Astrocyte (in vitro differentiated cells and primary cell): ENCODE measurements around the gene RAP1GAP.

Experiments
- EZH2 ChIP-seq: IDR thresholded peaks from 2 replicates; pipeline ENCODE4 v1.6.1; 2012; ENCODE audit warnings: mild to moderate bottlenecking, low read length, inconsistent platforms; ENCODE audit not compliant: insufficient read depth
- TF ChIP-seq, protein P1 (sequence below): IDR thresholded peaks from 2 replicates; pipeline ENCODE4 v1.5.1; 2011; ENCODE audit warnings: low read depth, mild to moderate bottlenecking, inconsistent platforms, low read length, moderate library complexity; ENCODE audit not compliant: insufficient read depth

DNA sequence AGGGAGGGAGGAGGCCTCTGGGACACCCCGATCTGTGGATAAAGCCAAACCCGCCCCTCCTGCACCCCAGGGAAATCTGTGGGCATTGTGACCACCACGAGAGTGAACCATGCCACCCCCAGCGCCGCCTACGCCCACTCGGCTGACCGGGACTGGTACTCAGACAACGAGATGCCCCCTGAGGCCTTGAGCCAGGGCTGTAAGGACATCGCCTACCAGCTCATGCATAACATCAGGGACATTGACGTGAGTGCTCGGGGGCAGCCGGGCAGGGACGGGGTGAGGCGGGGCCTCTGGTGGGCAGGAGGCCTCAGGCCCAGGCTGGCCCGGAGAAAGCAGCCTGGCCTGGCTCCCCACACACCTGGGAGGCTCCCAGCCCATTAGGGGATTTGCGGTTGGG, 105.2 kb downstream of the RAP1GAP start:
- TF ChIP-seq, protein P1, sequence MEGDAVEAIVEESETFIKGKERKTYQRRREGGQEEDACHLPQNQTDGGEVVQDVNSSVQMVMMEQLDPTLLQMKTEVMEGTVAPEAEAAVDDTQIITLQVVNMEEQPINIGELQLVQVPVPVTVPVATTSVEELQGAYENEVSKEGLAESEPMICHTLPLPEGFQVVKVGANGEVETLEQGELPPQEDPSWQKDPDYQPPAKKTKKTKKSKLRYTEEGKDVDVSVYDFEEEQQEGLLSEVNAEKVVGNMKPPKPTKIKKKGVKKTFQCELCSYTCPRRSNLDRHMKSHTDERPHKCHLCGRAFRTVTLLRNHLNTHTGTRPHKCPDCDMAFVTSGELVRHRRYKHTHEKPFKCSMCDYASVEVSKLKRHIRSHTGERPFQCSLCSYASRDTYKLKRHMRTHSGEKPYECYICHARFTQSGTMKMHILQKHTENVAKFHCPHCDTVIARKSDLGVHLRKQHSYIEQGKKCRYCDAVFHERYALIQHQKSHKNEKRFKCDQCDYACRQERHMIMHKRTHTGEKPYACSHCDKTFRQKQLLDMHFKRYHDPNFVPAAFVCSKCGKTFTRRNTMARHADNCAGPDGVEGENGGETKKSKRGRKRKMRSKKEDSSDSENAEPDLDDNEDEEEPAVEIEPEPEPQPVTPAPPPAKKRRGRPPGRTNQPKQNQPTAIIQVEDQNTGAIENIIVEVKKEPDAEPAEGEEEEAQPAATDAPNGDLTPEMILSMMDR = no peak
- no peak for TF ChIP-seq EZH2
